Thoracic aorta (tissue), 2 donors: Measurements from ENCODE around the gene DEF6. TPM values are rescaled to one million over a fixed set of nuclear protein-coding genes. Genes with fewer than 3 reads are reported as not detected.

ENCODE experiments used
- ATAC-seq: fragments of 150-250 bp; one replicate; pipeline ENCODE4 v1.8.0; 2017; ENCODE audit warnings: low read depth; ENCODE audit not compliant: insufficient number of reproducible peaks, low FRiP score
- DNase-seq: peaks from one replicate; pipeline ENCODE4 v3.0.0-alpha.2; 2020; ENCODE audit warnings: low spot score
- H3K27ac ChIP-seq, 2 donors: fragments of 200-600 bp; sonication (generic); 1 replicate in 1 of 2; 2 replicates in 1 of 2; pipeline ENCODE4 v1.5.1; 2016; ENCODE audit warnings: mild to moderate bottlenecking in 2 of 2, moderate library complexity in 2 of 2
- H3K27me3 ChIP-seq: fragments of 200-600 bp; sonication (generic); replicated peaks from 2 replicates; pipeline ENCODE4 v1.6.0; 2016; ENCODE audit warnings: mild to moderate bottlenecking; ENCODE audit not compliant: insufficient read depth
- H3K36me3 ChIP-seq: fragments of 200-600 bp; sonication (generic); one replicate; pipeline ENCODE4 v1.5.1; 2016
- H3K4me1 ChIP-seq, 2 donors: fragments of 200-600 bp; sonication (generic); 1 replicate in 1 of 2; 2 replicates in 1 of 2; pipeline versions ENCODE4 v1.5.1 to v1.6.0; 2016; ENCODE audit warnings: low read depth in 2 of 2, mild to moderate bottlenecking in 1 of 2; ENCODE audit not compliant: control insufficient read depth in 1 of 2
- H3K4me3 ChIP-seq: fragments of 200-600 bp; sonication (generic); 2 replicates; pipeline ENCODE4 v1.5.1; 2016; ENCODE audit warnings: mild to moderate bottlenecking
- H3K9me3 ChIP-seq: fragments of 200-600 bp; sonication (generic); 2 replicates; pipeline ENCODE4 v1.5.1; 2016
- CTCF ChIP-seq: fragments of 200-600 bp; sonication (generic); IDR thresholded peaks from one replicate; pipeline ENCODE4 v1.5.1; 2019; ENCODE audit warnings: antibody characterized with exemption
- total RNA-seq, 2 donors: library from RNA; depleted of rRNA; stranded (reverse); fragments of >200 nt; gene quantifications; one replicate each; pipeline versions ENCODE4 v1.1.0 to v1.2.3, GENCODE V29; 2016

DEF6 gene
- total RNA-seq, 2 donors from 2014 or later: 7.6 to 9.1 TPM

GRCh38 chr6:35342258-35343091 is 44.9 kb downstream of the DEF6 start, which contains the start of gene PPARD:
PPARD (plus strand) TSS chr6:35342558; CDS start chr6:35411088, 68,530 bp downstream.
- peak; percentile 97 for TF ChIP-seq CTCF

GRCh38 chr6:35343092-35343834 is 45.6 kb downstream of the DEF6 start:
- DNase-seq (no peak), ATAC-seq (peak; percentile 11)
- H3K36me3 ChIP-seq: peaks cover 12% of the 10 kb centered on the region
- TF ChIP-seq CTCF: no peak
- no peaks in the 10 kb centered on the region for H3K27me3 ChIP-seq
- H3K27ac ChIP-seq: peak overlapping the region; percentile 68 to 74
- H3K4me3 ChIP-seq: peak overlapping the region; percentile 94
- H3K9me3 ChIP-seq: no peaks in the 10 kb centered on the region
- H3K4me1 ChIP-seq: peaks cover 5 to 25% of the 10 kb centered on the region in 2 donors

More at GRCh38 chr6:35342258-35343091, 44.9 kb downstream of the DEF6 start, which contains the start of gene PPARD:
- peaks cover 5 to 25% of the 10 kb centered on the region in 2 donors for H3K4me1 ChIP-seq
- peak; percentile 94 for DNase-seq
- H3K36me3 ChIP-seq: peaks cover 9% of the 10 kb centered on the region
- H3K4me3 ChIP-seq: peak within 1 kb of the TSS; percentile 94
- no peaks in the 10 kb centered on the region for H3K9me3 ChIP-seq
- H3K27me3 ChIP-seq: no peaks in the 10 kb centered on the region
- peak within 1 kb of the TSS; percentile 68 to 74 for H3K27ac ChIP-seq
- ATAC-seq: peak; percentile 95

GRCh38 chr6:35343835-35344550 is 46.4 kb downstream of the DEF6 start:
- Histone ChIP-seq H3K4me1 (peaks cover 5 to 25% of the 10 kb centered on the region in 2 donors), H3K27ac (peak overlapping the region; percentile 68 to 74), H3K4me3 (peak overlapping the region; percentile 94), H3K9me3 (no peaks in the 10 kb centered on the region), H3K36me3 (peaks cover 16% of the 10 kb centered on the region), H3K27me3 (no peaks in the 10 kb centered on the region)
- DNase-seq: no peak
- ATAC-seq: no peak
- no peak for TF ChIP-seq CTCF

GRCh38 chr6:35351422-35351821 is 53.8 kb downstream of the DEF6 start:
- ATAC-seq: no peak
- Histone ChIP-seq H3K36me3 (peaks cover 27% of the 10 kb centered on the region), H3K27me3 (no peaks in the 10 kb centered on the region), H3K4me1 (no peaks in the 10 kb centered on the region), H3K27ac (no peak overlapping the region), H3K4me3 (no peak overlapping the region), H3K9me3 (no peaks in the 10 kb centered on the region)
- TF ChIP-seq CTCF: no peak
- no peak for DNase-seq
